Endothelial cell of umbilical vein (primary cell): Measurements from ENCODE around the gene SMAD3.

ENCODE experiments used
- CTCF ChIP-seq, 2 donors: IDR thresholded peaks; 1 replicate in 1 of 2; 2 replicates in 1 of 2; pipeline ENCODE4 v1.5.1; 2011; ENCODE audit warnings: low read length in 2 of 2, mild to moderate bottlenecking in 2 of 2, moderate library complexity in 2 of 2, control low read depth in 1 of 2, inconsistent platforms in 1 of 2, low read depth in 1 of 2; ENCODE audit not compliant: insufficient read depth in 1 of 2; ENCODE audit errors: extremely low read depth in 1 of 2
- EZH2 ChIP-seq: IDR thresholded peaks from 2 replicates; pipeline ENCODE4 v1.6.1; 2012; ENCODE audit warnings: borderline replicate concordance, low read depth, mild to moderate bottlenecking, moderate library complexity, low read length, inconsistent platforms; ENCODE audit not compliant: severe bottlenecking
- GATA2 ChIP-seq: IDR thresholded peaks from 2 replicates; pipeline ENCODE4 v1.7.0; 2011; ENCODE audit warnings: low read depth, mild to moderate bottlenecking, moderate library complexity, mixed read lengths, low read length; ENCODE audit not compliant: insufficient read length, insufficient read depth
- MAX ChIP-seq: IDR thresholded peaks from 2 replicates; pipeline ENCODE4 v1.6.1; 2011; ENCODE audit not compliant: insufficient read depth, insufficient read length
- POLR2A ChIP-seq: IDR thresholded peaks from 2 replicates; pipeline ENCODE4 v1.6.1; 2012; ENCODE audit warnings: low read depth, mild to moderate bottlenecking, control low read depth, low read length
- POLR2AphosphoS5 ChIP-seq: IDR thresholded peaks from 2 replicates; pipeline ENCODE4 v1.6.1; 2012; ENCODE audit warnings: low read depth, mild to moderate bottlenecking, control low read depth, low read length, moderate library complexity; ENCODE audit not compliant: insufficient read depth

GRCh38 chr15:67202091-67202490, 136.7 kb downstream of the SMAD3 start:
- no peak for TF ChIP-seq CTCF (IDR thresholded peaks at IDR 0.05; ENCODE audit: extremely low read depth in 1 of 2, insufficient read depth in 1 of 2, low read depth in 1 of 2, low read length in 2 of 2)
- TF ChIP-seq POLR2AphosphoS5: no peak
- TF ChIP-seq EZH2: no peak
- TF ChIP-seq POLR2A: no peak
- TF ChIP-seq MAX: no peak
- no peak for TF ChIP-seq GATA2
